WERI-Rb-1 (cell line): ENCODE results near the gene IGF1R.

Source experiments
- DNase-seq: peaks from one replicate; pipeline ENCODE4 v3.0.0-alpha.2; 2020
- H3K27ac ChIP-seq: fragments of 250-450 bp; sonication (Bioruptor Pico); 2 replicates; pipeline ENCODE4 v1.5.1; 2020; ENCODE audit warnings: mild to moderate bottlenecking, moderate library complexity
- H3K27me3 ChIP-seq: fragments of 250-450 bp; sonication (Bioruptor Pico); 2 replicates; pipeline ENCODE4 v1.5.1; 2021; ENCODE audit warnings: mild to moderate bottlenecking, low read depth, moderate library complexity; ENCODE audit not compliant: insufficient read depth, severe bottlenecking
- H3K36me3 ChIP-seq: fragments of 250-450 bp; sonication (Bioruptor Pico); 2 replicates; pipeline ENCODE4 v1.5.1; 2020; ENCODE audit warnings: mild to moderate bottlenecking, moderate library complexity
- H3K4me3 ChIP-seq: 2 replicates; pipeline ENCODE4 v1.5.1; 2011; ENCODE audit warnings: low read depth, mild to moderate bottlenecking, control low read depth, low read length
- H3K9me3 ChIP-seq: fragments of 250-450 bp; sonication (Bioruptor Pico); 2 replicates; pipeline ENCODE4 v1.5.1; 2021; ENCODE audit warnings: mild to moderate bottlenecking, moderate library complexity; ENCODE audit not compliant: severe bottlenecking
- CTCF ChIP-seq: IDR thresholded peaks from 2 replicates; pipeline ENCODE4 v1.5.1; 2011; ENCODE audit warnings: low read depth, mild to moderate bottlenecking, control low read depth, inconsistent platforms, low read length

IGF1R gene

GRCh38 chr15:98760975-98761374, 112.6 kb downstream of the IGF1R start:
- no peaks in the 10 kb centered on the region for H3K27me3 ChIP-seq
- no peaks in the 10 kb centered on the region for H3K9me3 ChIP-seq
- H3K27ac ChIP-seq: no peak overlapping the region
- no peaks in the 10 kb centered on the region for H3K36me3 ChIP-seq
- no peak for TF ChIP-seq CTCF
- DNase-seq: no peak
- H3K4me3 ChIP-seq: no peak overlapping the region

GRCh38 chr15:98763179-98763578, 114.8 kb downstream of the IGF1R start:
- Histone ChIP-seq H3K27me3 (no peaks in the 10 kb centered on the region), H3K36me3 (no peaks in the 10 kb centered on the region), H3K27ac (no peak overlapping the region), H3K4me3 (no peak overlapping the region), H3K9me3 (no peaks in the 10 kb centered on the region)
- TF ChIP-seq CTCF: no peak
- no peak for DNase-seq

GRCh38 chr15:98764291-98764690, 116.0 kb downstream of the IGF1R start:
- no peak for TF ChIP-seq CTCF
- Histone ChIP-seq H3K27ac (no peak overlapping the region), H3K36me3 (no peaks in the 10 kb centered on the region), H3K4me3 (no peak overlapping the region), H3K9me3 (no peaks in the 10 kb centered on the region), H3K27me3 (no peaks in the 10 kb centered on the region)
- no peak for DNase-seq

GRCh38 chr15:98765610-98766009, 117.3 kb downstream of the IGF1R start:
- TF ChIP-seq CTCF: no peak
- H3K9me3 ChIP-seq: no peaks in the 10 kb centered on the region
- H3K36me3 ChIP-seq: no peaks in the 10 kb centered on the region
- H3K27me3 ChIP-seq: no peaks in the 10 kb centered on the region
- no peak overlapping the region for H3K27ac ChIP-seq
- DNase-seq: no peak
- H3K4me3 ChIP-seq: no peak overlapping the region

GRCh38 chr15:98767692-98768091, 119.4 kb downstream of the IGF1R start:
- H3K36me3 ChIP-seq: no peaks in the 10 kb centered on the region
- H3K27me3 ChIP-seq: no peaks in the 10 kb centered on the region
- no peak overlapping the region for H3K27ac ChIP-seq
- DNase-seq: no peak
- no peak overlapping the region for H3K4me3 ChIP-seq
- no peak for TF ChIP-seq CTCF
- H3K9me3 ChIP-seq: no peaks in the 10 kb centered on the region

- no peaks in the 10 kb centered on the region for H3K9me3 ChIP-seq
- H3K27me3 ChIP-seq: no peaks in the 10 kb centered on the region
- no peaks in the 10 kb centered on the region for H3K36me3 ChIP-seq
- no peak overlapping the region for H3K4me3 ChIP-seq
- no peak for TF ChIP-seq CTCF
- H3K27ac ChIP-seq: peak overlapping the region; percentile 37; the same call in 1 of the 2 replicates
- no peak for DNase-seq
Observed at GRCh38 chr15:98769867-98770266, 121.5 kb downstream of the IGF1R start.
